SK-N-SH (cell line): Measurements from ENCODE around the gene PAPPA2. TPM values are rescaled to one million over a fixed set of nuclear protein-coding genes. Genes with fewer than 3 reads are reported as not detected.
"Not testable (repeated sequence)": the region's sequence is repeated elsewhere in the genome, so short reads cannot be mapped to it uniquely, and the experiment has no call there.

Source experiments
- CTCF ChIA-PET: fragments of 300-600, 350-600 bp; formaldehyde crosslinking; extraction: SDS; loops from one replicate; lab custom pipeline; 2021; lab: Yijun Ruan, JAX
- POLR2A ChIA-PET: fragments of 350-600 bp; sonication (Branson Sonifier 250); formaldehyde crosslinking; extraction: SDS; loops from one replicate; lab custom pipeline; 2020; ENCODE audit warnings: antibody characterized with exemption, inconsistent platforms; lab: Yijun Ruan, JAX
- DNase-seq: peaks from one replicate; pipeline ENCODE4 v3.0.0; 2012
- H2AFZ ChIP-seq: fragments of 200-600 bp; sonication (generic); 2 replicates; pipeline ENCODE4 v1.8.1; 2016; ENCODE audit warnings: antibody characterized with exemption, mild to moderate bottlenecking, low read depth
- H3F3A ChIP-seq: fragments of 200-600 bp; sonication (generic); replicated peaks from 2 replicates; pipeline ENCODE3; 2016; ENCODE audit warnings: antibody characterized with exemption, mild to moderate bottlenecking; ENCODE audit not compliant: insufficient read depth
- H3K27ac ChIP-seq, 2 experiments: fragments of 200-500 bp in 1 of 2; fragments of 200-600 bp in 1 of 2; sonication (Bioruptor generic) in 1 of 2; sonication (generic), shearing (Covaris generic) in 1 of 2; 2 replicates each; pipeline versions ENCODE4 v1.5.1 to v1.6.1; 2014 to 2016; ENCODE audit warnings: low read depth in 2 of 2, inconsistent platforms in 1 of 2, low read length in 1 of 2, mild to moderate bottlenecking in 1 of 2, mixed read lengths in 1 of 2
- H3K27me3 ChIP-seq: fragments of 200-600 bp; sonication (generic), shearing (Covaris generic); 2 replicates; pipeline ENCODE4 v1.6.1; 2016; ENCODE audit warnings: mixed run types; ENCODE audit not compliant: insufficient read depth
- H3K36me3 ChIP-seq, 2 experiments: fragments of 200-500 bp in 1 of 2; fragments of 200-600 bp in 1 of 2; sonication (Bioruptor generic) in 1 of 2; sonication (generic) in 1 of 2; replicated peaks in 1 of 2; 2 replicates each; pipeline versions ENCODE3 to v1.5.1; 2014 to 2016; ENCODE audit warnings: low read length in 1 of 2, mild to moderate bottlenecking in 1 of 2; ENCODE audit not compliant: insufficient read depth in 2 of 2, control insufficient read depth in 1 of 2
- H3K4me1 ChIP-seq, 2 experiments: fragments of 200-500 bp in 1 of 2; fragments of 200-600 bp in 1 of 2; sonication (Bioruptor generic) in 1 of 2; sonication (generic), shearing (Covaris generic) in 1 of 2; 2 replicates each; pipeline versions ENCODE4 v1.5.1 to v1.6.1; 2014 to 2016; ENCODE audit warnings: low read depth in 1 of 2, low read length in 1 of 2, mixed run types in 1 of 2; ENCODE audit not compliant: insufficient read depth in 2 of 2, control insufficient read depth in 1 of 2
- H3K4me2 ChIP-seq: fragments of 200-600 bp; sonication (generic), shearing (Covaris generic); 2 replicates; pipeline ENCODE4 v1.6.1; 2017; ENCODE audit warnings: mixed run types
- H3K4me3 ChIP-seq, 2 experiments: fragments of 200-500 bp in 1 of 2; fragments of 200-600 bp in 1 of 2; sonication (Bioruptor generic) in 1 of 2; sonication (generic), shearing (Covaris generic) in 1 of 2; 2 replicates each; pipeline versions ENCODE4 v1.5.1 to v1.8.1; 2014 to 2016; ENCODE audit warnings: low read depth in 2 of 2, inconsistent platforms in 1 of 2, low read length in 1 of 2, mild to moderate bottlenecking in 1 of 2, mixed read lengths in 1 of 2, moderate library complexity in 1 of 2
- H3K79me2 ChIP-seq: fragments of 200-600 bp; sonication (generic); 2 replicates; pipeline ENCODE4 v1.8.1; 2017; ENCODE audit warnings: mild to moderate bottlenecking; ENCODE audit not compliant: insufficient read depth
- H3K9ac ChIP-seq: fragments of 200-600 bp; sonication (generic); 2 replicates; pipeline ENCODE4 v1.6.1; 2017; ENCODE audit warnings: mixed run types
- H3K9me2 ChIP-seq: fragments of 200-600 bp; sonication (generic); 2 replicates; pipeline ENCODE4 v1.6.1; 2017; ENCODE audit warnings: mixed run types
- H3K9me3 ChIP-seq: fragments of 200-600 bp; sonication (generic); 2 replicates; pipeline ENCODE4 v1.6.1; 2017; ENCODE audit warnings: mixed run types, mild to moderate bottlenecking, moderate library complexity
- H4K20me1 ChIP-seq: fragments of 200-600 bp; sonication (generic); 2 replicates; pipeline ENCODE4 v1.6.1; 2017; ENCODE audit warnings: mild to moderate bottlenecking, mixed run types; ENCODE audit not compliant: insufficient read depth
- CHD2 ChIP-seq: fragments of 150-350 bp; IDR thresholded peaks from 2 replicates; pipeline ENCODE4 v1.6.1; 2018; ENCODE audit warnings: low read length; ENCODE audit not compliant: partially characterized antibody
- FOSL2 ChIP-seq: IDR thresholded peaks from 2 replicates; pipeline ENCODE4 v1.4.0; 2012; ENCODE audit warnings: low read depth, mild to moderate bottlenecking, moderate library complexity, borderline replicate concordance
- FOXM1 ChIP-seq: IDR thresholded peaks from 2 replicates; pipeline ENCODE4 v1.4.0; 2012; ENCODE audit warnings: low read depth, mild to moderate bottlenecking
- NFIC ChIP-seq: IDR thresholded peaks from 2 replicates; pipeline ENCODE4 v1.4.0; 2012; ENCODE audit warnings: borderline replicate concordance
- NRF1 ChIP-seq: IDR thresholded peaks from 2 replicates; pipeline ENCODE4 v1.6.1; 2012; ENCODE audit warnings: low read depth, mild to moderate bottlenecking, low read length
- RCOR1 ChIP-seq: fragments of 150-350 bp; IDR thresholded peaks from 2 replicates; pipeline ENCODE4 v1.6.1; 2017; ENCODE audit warnings: antibody characterized with exemption, low read length
- SIN3A ChIP-seq: IDR thresholded peaks from 2 replicates; pipeline ENCODE4 v1.6.1; 2012; ENCODE audit warnings: low read depth, mild to moderate bottlenecking, low read length, moderate library complexity, borderline replicate concordance
- WGBS: methylation state at CpG from one replicate; pipeline ENCODE4 v1.1.6; 2017; ENCODE audit warnings: low lambda C conversion rate; 5-methylcytosine and 5-hydroxymethylcytosine counted together
- polyA plus RNA-seq, 3 experiments: library from polyadenylated mRNA; depleted of rRNA; stranded (reverse); fragments of >200 nt; gene quantifications; 2 replicates each; pipeline ENCODE4 v1.2.3, GENCODE V29; 2012
- TF ChIP-seq, protein P1 (sequence below): IDR thresholded peaks from 2 replicates; pipeline ENCODE4 v1.4.0; 2012; ENCODE audit warnings: low read depth, borderline replicate concordance
- TF ChIP-seq, protein P2 (sequence below): IDR thresholded peaks from 2 replicates; pipeline ENCODE4 v1.6.1; 2012; ENCODE audit warnings: mild to moderate bottlenecking, low read depth, low read length, moderate library complexity

The PAPPA2 gene
- polyA plus RNA-seq, 1 of the 3 experiments (the other 2 are of a cell fraction), result 0.02 TPM

DNA sequence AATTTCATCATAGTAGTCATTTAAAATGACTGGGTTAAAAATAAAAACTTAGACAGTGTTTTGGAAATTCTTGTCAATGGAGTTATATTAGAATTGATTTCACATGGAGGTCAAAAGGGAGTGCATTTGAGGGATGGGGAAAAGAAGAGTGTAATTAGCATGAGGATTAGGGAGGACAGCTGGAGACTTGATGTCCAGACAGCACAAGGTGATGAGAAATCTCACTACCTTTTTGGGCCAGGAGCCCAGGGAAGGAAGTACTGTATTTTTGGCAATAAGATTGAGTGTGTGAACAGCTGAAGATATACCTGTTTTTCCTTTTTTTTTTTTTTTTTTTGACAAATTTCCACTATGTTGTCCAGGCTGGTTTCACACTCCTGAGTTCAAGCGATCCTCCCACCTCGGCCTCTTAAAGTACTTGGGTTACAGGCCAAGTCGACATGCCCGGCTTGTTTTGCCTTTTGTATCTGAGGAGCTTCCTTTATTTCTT, 163.6 kb downstream of the PAPPA2 start:
- Histone ChIP-seq H3K9ac (no peak overlapping the region), H4K20me1 (no peaks in the 10 kb centered on the region), H3K9me2 (no peaks in the 10 kb centered on the region), H3K9me3 (no peaks in the 10 kb centered on the region), H3K27ac (no peak overlapping the region), H3K4me1 (no peaks in the 10 kb centered on the region), H3K4me2 (no peak overlapping the region)
- no peak for TF ChIP-seq NRF1
- no peak for TF ChIP-seq FOXM1
- TF ChIP-seq NFIC, result no peak
- TF ChIP-seq CHD2, result no peak
- no peak for TF ChIP-seq SIN3A
- TF ChIP-seq, protein P1, sequence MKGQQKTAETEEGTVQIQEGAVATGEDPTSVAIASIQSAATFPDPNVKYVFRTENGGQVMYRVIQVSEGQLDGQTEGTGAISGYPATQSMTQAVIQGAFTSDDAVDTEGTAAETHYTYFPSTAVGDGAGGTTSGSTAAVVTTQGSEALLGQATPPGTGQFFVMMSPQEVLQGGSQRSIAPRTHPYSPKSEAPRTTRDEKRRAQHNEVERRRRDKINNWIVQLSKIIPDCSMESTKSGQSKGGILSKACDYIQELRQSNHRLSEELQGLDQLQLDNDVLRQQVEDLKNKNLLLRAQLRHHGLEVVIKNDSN, result no peak
- TF ChIP-seq RCOR1, result no peak
- TF ChIP-seq, all 33 proteins: peak for 0
- DNase-seq, result no peak
- POLR2A ChIA-PET, result no interaction called here
- H3K79me2 ChIP-seq, result no peaks in the 10 kb centered on the region
- CTCF ChIA-PET, result interaction anchor here (1.0 kb wide), 1 partner anchor 66 kb away, joined by 3 read pairs; no protein-coding TSS in a partner anchor
- no peaks in the 10 kb centered on the region for H3F3A ChIP-seq
- H3K4me3 ChIP-seq, result no peak overlapping the region
- 35% methylated on average over 4 of the region's 4 CpGs for WGBS
- H2AFZ ChIP-seq, result no peak overlapping the region
- H3K36me3 ChIP-seq, result no peaks in the 10 kb centered on the region
- no peaks in the 10 kb centered on the region for H3K27me3 ChIP-seq

GRCh38 chr1:176628775-176629174, 165.8 kb downstream of the PAPPA2 start:
- Histone ChIP-seq H3K36me3 (no peaks in the 10 kb centered on the region), H3K27me3 (no peaks in the 10 kb centered on the region), H3K4me2 (no peak overlapping the region), H3K4me3 (no peak overlapping the region), H3K9me3 (no peaks in the 10 kb centered on the region), H3K9me2 (no peaks in the 10 kb centered on the region), H3K79me2 (no peaks in the 10 kb centered on the region), H3F3A (no peaks in the 10 kb centered on the region), H3K4me1 (no peaks in the 10 kb centered on the region), H3K27ac (no peak overlapping the region), H4K20me1 (no peaks in the 10 kb centered on the region), H2AFZ (no peak overlapping the region), H3K9ac (no peak overlapping the region)
- CTCF ChIA-PET, result no interaction called here
- TF ChIP-seq FOSL2, result no peak
- TF ChIP-seq, protein P2, sequence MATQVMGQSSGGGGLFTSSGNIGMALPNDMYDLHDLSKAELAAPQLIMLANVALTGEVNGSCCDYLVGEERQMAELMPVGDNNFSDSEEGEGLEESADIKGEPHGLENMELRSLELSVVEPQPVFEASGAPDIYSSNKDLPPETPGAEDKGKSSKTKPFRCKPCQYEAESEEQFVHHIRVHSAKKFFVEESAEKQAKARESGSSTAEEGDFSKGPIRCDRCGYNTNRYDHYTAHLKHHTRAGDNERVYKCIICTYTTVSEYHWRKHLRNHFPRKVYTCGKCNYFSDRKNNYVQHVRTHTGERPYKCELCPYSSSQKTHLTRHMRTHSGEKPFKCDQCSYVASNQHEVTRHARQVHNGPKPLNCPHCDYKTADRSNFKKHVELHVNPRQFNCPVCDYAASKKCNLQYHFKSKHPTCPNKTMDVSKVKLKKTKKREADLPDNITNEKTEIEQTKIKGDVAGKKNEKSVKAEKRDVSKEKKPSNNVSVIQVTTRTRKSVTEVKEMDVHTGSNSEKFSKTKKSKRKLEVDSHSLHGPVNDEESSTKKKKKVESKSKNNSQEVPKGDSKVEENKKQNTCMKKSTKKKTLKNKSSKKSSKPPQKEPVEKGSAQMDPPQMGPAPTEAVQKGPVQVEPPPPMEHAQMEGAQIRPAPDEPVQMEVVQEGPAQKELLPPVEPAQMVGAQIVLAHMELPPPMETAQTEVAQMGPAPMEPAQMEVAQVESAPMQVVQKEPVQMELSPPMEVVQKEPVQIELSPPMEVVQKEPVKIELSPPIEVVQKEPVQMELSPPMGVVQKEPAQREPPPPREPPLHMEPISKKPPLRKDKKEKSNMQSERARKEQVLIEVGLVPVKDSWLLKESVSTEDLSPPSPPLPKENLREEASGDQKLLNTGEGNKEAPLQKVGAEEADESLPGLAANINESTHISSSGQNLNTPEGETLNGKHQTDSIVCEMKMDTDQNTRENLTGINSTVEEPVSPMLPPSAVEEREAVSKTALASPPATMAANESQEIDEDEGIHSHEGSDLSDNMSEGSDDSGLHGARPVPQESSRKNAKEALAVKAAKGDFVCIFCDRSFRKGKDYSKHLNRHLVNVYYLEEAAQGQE, result no peak
- TF ChIP-seq, protein P1, result no peak
- DNase-seq, result no peak
- WGBS, result 43% methylated on average over 2 of the region's 2 CpGs
- POLR2A ChIA-PET, result no interaction called here

GRCh38 chr1:176634733-176635132, 171.8 kb downstream of the PAPPA2 start:
- DNase-seq, H3K79me2 ChIP-seq, H3K9me2 ChIP-seq, CTCF ChIA-PET, H4K20me1 ChIP-seq, H3K4me2 ChIP-seq, H3K36me3 ChIP-seq, H3K27ac ChIP-seq, H3F3A ChIP-seq, H3K9me3 ChIP-seq, H3K4me1 ChIP-seq, H3K27me3 ChIP-seq, H3K4me3 ChIP-seq, H2AFZ ChIP-seq, H3K9ac ChIP-seq, POLR2A ChIA-PET: not testable (repeated sequence)
